Measurements from ENCODE around the gene MPDZ. TPM values are rescaled to one million over a fixed set of nuclear protein-coding genes. Genes with fewer than 3 reads are reported as not detected.

The MPDZ gene
- total and polyA plus RNA-seq, 2 of the 13 experiments (the other 11 are each of a cell fraction or from before 2014, with no cell fraction given): 12.4 to 14.7 TPM

DNA sequence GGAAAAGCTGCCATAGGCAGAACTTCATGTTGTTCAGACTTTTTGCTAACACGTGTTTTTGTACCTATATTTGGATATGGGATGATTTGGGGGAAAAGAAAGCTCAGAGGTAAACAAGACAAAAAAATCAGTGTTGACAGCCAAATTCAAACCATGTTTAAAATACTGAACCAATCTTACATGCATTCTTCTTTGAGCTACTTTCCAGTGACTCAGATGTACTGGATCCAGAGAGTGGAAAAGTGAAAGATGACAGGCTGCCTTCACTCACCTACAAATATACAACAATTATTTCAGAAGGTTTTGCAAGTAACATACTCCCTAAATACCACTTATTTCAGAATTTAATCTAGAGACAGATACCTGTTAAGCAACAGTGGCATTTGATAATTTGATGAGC, 165.7 kb downstream of the MPDZ start (continued):
- TF ChIP-seq, protein P1, sequence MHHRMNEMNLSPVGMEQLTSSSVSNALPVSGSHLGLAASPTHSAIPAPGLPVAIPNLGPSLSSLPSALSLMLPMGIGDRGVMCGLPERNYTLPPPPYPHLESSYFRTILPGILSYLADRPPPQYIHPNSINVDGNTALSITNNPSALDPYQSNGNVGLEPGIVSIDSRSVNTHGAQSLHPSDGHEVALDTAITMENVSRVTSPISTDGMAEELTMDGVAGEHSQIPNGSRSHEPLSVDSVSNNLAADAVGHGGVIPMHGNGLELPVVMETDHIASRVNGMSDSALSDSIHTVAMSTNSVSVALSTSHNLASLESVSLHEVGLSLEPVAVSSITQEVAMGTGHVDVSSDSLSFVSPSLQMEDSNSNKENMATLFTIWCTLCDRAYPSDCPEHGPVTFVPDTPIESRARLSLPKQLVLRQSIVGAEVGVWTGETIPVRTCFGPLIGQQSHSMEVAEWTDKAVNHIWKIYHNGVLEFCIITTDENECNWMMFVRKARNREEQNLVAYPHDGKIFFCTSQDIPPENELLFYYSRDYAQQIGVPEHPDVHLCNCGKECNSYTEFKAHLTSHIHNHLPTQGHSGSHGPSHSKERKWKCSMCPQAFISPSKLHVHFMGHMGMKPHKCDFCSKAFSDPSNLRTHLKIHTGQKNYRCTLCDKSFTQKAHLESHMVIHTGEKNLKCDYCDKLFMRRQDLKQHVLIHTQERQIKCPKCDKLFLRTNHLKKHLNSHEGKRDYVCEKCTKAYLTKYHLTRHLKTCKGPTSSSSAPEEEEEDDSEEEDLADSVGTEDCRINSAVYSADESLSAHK (CRISPR knock-in tag; IDR thresholded peaks at IDR 0.05; ENCODE audit: borderline replicate concordance): no peak
- TF ChIP-seq SKI (IDR thresholded peaks at IDR 0.05; ENCODE audit: partially characterized antibody): no peak
- TF ChIP-seq NR2F6 (IDR thresholded peaks at IDR 0.05): no peak
- no peak for TF ChIP-seq NR2F6 (CRISPR knock-in tag; IDR thresholded peaks at IDR 0.05)
- TF ChIP-seq ZNF777 (CRISPR knock-in tag; IDR thresholded peaks at IDR 0.05): no peak
- TF ChIP-seq, protein P2, sequence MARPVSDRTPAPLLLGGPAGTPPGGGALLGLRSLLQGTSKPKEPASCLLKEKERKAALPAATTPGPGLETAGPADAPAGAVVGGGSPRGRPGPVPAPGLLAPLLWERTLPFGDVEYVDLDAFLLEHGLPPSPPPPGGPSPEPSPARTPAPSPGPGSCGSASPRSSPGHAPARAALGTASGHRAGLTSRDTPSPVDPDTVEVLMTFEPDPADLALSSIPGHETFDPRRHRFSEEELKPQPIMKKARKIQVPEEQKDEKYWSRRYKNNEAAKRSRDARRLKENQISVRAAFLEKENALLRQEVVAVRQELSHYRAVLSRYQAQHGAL (CRISPR knock-in tag; IDR thresholded peaks at IDR 0.05; ENCODE audit: not compliant biosample characterization): no peak

DNA sequence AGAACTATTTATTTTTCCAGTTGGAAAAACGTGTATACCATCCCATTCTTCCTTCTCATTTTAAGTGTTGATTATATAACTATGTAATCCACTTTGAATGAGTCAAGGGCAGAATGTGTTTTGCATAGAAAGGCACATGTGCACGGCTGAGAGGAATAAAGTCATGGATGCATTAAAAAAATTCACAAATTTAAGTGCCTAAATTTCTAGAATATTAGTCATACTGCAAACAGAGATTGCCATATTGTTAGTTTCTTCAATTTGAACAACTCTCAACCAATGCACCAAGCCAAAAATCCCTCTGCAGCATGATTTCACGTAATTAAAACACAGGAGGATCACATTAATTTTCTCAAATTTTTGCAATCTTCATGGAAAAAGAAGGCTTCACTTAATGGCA, 166.3 kb downstream of the MPDZ start:
- POLR2A ChIA-PET: no interaction called here

More for the DNA sequence above, 166.3 kb downstream of the MPDZ start:
- no peak for DNase-seq (ENCODE audit: low spot score)
- Histone ChIP-seq H4K20me1 (ENCODE audit: insufficient read depth, low read length) (no peaks in the 10 kb centered on the region), H3K9ac (ENCODE audit: insufficient read depth, low read depth, low read length) (no peak overlapping the region), H3K4me2 (ENCODE audit: low read depth, low read length) (no peak overlapping the region), H3K36me3 (replicated peaks in 1 of 2; ENCODE audit: control insufficient read depth in 1 of 2, insufficient read depth in 2 of 2, low read length in 2 of 2) (no peaks in the 10 kb centered on the region; a peak in 1 of 5 replicates), H3K79me2 (ENCODE audit: insufficient read depth, low read length) (no peaks in the 10 kb centered on the region), H3K27ac (ENCODE audit: extremely low read length, insufficient read depth, low read length) (no peak overlapping the region), H3K9me3 (ENCODE audit: low read length) (no peaks in the 10 kb centered on the region), H3K27me3 (ENCODE audit: control insufficient read depth in 1 of 2, insufficient read depth in 2 of 2, low read length in 2 of 2) (no peaks in the 10 kb centered on the region), H2AFZ (ENCODE audit: low read length) (no peak overlapping the region), H3K4me3 (replicated peaks in 1 of 3; ENCODE audit: insufficient read depth in 1 of 3, low read depth in 2 of 3, low read length in 3 of 3) (no peak overlapping the region), H3K4me1 (ENCODE audit: insufficient read depth, low read length) (no peaks in the 10 kb centered on the region)
- TF ChIP-seq HES4 (CRISPR knock-in tag; IDR thresholded peaks at IDR 0.05; ENCODE audit: borderline replicate concordance) (no peak), IRF2 (CRISPR knock-in tag; IDR thresholded peaks at IDR 0.05) (no peak), ZNF296 (CRISPR knock-in tag; conservative IDR thresholded peaks at IDR 0.05) (no peak), HDAC1 (CRISPR knock-in tag; IDR thresholded peaks at IDR 0.05) (no peak), NR2F6 (IDR thresholded peaks at IDR 0.05) (no peak), NR2F6 (CRISPR knock-in tag; IDR thresholded peaks at IDR 0.05) (no peak), NFKB2 (CRISPR knock-in tag; IDR thresholded peaks at IDR 0.05; ENCODE audit: borderline replicate concordance) (no peak), ZNF83 (CRISPR knock-in tag; IDR thresholded peaks at IDR 0.05; ENCODE audit: borderline replicate concordance) (no peak), ZNF20 (CRISPR knock-in tag; IDR thresholded peaks at IDR 0.05) (no peak)
- TF ChIP-seq, protein P3, sequence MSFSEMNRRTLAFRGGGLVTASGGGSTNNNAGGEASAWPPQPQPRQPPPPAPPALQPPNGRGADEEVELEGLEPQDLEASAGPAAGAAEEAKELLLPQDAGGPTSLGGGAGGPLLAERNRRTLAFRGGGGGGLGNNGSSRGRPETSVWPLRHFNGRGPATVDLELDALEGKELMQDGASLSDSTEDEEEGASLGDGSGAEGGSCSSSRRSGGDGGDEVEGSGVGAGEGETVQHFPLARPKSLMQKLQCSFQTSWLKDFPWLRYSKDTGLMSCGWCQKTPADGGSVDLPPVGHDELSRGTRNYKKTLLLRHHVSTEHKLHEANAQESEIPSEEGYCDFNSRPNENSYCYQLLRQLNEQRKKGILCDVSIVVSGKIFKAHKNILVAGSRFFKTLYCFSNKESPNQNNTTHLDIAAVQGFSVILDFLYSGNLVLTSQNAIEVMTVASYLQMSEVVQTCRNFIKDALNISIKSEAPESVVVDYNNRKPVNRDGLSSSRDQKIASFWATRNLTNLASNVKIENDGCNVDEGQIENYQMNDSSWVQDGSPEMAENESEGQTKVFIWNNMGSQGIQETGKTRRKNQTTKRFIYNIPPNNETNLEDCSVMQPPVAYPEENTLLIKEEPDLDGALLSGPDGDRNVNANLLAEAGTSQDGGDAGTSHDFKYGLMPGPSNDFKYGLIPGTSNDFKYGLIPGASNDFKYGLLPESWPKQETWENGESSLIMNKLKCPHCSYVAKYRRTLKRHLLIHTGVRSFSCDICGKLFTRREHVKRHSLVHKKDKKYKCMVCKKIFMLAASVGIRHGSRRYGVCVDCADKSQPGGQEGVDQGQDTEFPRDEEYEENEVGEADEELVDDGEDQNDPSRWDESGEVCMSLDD (CRISPR knock-in tag; IDR thresholded peaks at IDR 0.05; ENCODE audit: borderline replicate concordance): no peak
- TF ChIP-seq, protein P4, sequence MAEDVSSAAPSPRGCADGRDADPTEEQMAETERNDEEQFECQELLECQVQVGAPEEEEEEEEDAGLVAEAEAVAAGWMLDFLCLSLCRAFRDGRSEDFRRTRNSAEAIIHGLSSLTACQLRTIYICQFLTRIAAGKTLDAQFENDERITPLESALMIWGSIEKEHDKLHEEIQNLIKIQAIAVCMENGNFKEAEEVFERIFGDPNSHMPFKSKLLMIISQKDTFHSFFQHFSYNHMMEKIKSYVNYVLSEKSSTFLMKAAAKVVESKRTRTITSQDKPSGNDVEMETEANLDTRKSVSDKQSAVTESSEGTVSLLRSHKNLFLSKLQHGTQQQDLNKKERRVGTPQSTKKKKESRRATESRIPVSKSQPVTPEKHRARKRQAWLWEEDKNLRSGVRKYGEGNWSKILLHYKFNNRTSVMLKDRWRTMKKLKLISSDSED (CRISPR knock-in tag; IDR thresholded peaks at IDR 0.05): no peak
- CTCF ChIA-PET (ENCODE audit: low intra/inter-chr PET ratio, low total read pairs): no interaction called here
- intact Hi-C loops (cut with micrococcal nuclease; ENCODE audit: unreplicated experiment) (no loop called here), in situ Hi-C loops (cut with HindIII; ENCODE audit: extremely low pct_ligation_motif_present, low pct_unique_long_range_greater_than_20kb) (no loop called here)
- WGBS (ENCODE audit: low lambda C conversion rate): 76% methylated on average over 3 of the region's 3 CpGs
- no TSS peak for BruUV-seq (replicated peaks)
- no peak for ATAC-seq
- FAIRE-seq: no peak
